Psoas muscle (tissue), 8 donors: Measurements from ENCODE around the gene SERPINF2. TPM values are rescaled to one million over a fixed set of nuclear protein-coding genes. Genes with fewer than 3 reads are reported as not detected.
"Not testable (repeated sequence)": the region's sequence is repeated elsewhere in the genome, so short reads cannot be mapped to it uniquely, and the experiment has no call there.

Experiments used
- ATAC-seq, 4 donors: fragments of 200-7000 bp; cut with Tn5 transposase; one replicate each; pipeline ENCODE4 v1.9.1; 2020; ENCODE audit warnings: moderate library complexity in 3 of 4, mild to moderate bottlenecking in 2 of 4
- DNase-seq, 2 donors: peaks; one replicate each; pipeline ENCODE4 v3.0.0-alpha.2; 2020
- H3K27ac ChIP-seq: fragments of 200-600 bp; one replicate; pipeline ENCODE4 v1.8.0; 2022
- H3K27me3 ChIP-seq, 3 donors: fragments of 200-600 bp in 1 of 3; one replicate each; pipeline versions ENCODE4 v1.6.1 to v1.8.0; 2013 to 2022; ENCODE audit warnings: low read length in 2 of 3, mild to moderate bottlenecking in 2 of 3, moderate library complexity in 1 of 3; ENCODE audit not compliant: insufficient read depth in 3 of 3
- H3K36me3 ChIP-seq, 2 donors: fragments of 200-600 bp in 1 of 2; one replicate each; pipeline versions ENCODE4 v1.6.1 to v1.8.0; 2013 to 2022; ENCODE audit warnings: low read depth in 1 of 2, mild to moderate bottlenecking in 1 of 2, moderate library complexity in 1 of 2; ENCODE audit not compliant: insufficient read depth in 1 of 2
- H3K4me1 ChIP-seq: fragments of 200-600 bp; one replicate; pipeline ENCODE4 v1.8.0; 2022
- H3K4me3 ChIP-seq: fragments of 200-600 bp; one replicate; pipeline ENCODE4 v1.8.0; 2022; ENCODE audit warnings: mild to moderate bottlenecking
- H3K9me3 ChIP-seq: fragments of 200-600 bp; one replicate; pipeline ENCODE4 v1.8.0; 2022
- CTCF ChIP-seq: fragments of 200-600 bp; IDR thresholded peaks from one replicate; pipeline ENCODE4 v1.8.0; 2022; ENCODE audit warnings: antibody characterized with exemption
- WGBS, 3 donors: extraction: QIAGEN DNeasy Blood & Tissue Kit; methylation state at CpG; one replicate each; pipeline versions ENCODE4 v1.1.6 to v1.1.7; 2013; 5-methylcytosine and 5-hydroxymethylcytosine counted together
- intact Hi-C, 2 donors: fragments of 100-400 bp; cut with DNase I; formaldehyde crosslinking; loops; one replicate each; pipeline versions ENCODE4 v1.11.0 to v1.14.2; 2022
- polyA plus RNA-seq, 3 donors: library from polyadenylated mRNA; stranded (reverse); fragments of 200-250 nt; gene quantifications; one replicate each; pipeline ENCODE4 v1.2.3, GENCODE V29; 2013
- total RNA-seq, 4 donors: library from RNA; stranded (reverse); fragmentation: NEBNext Ultra II Directional in 2 of 4; extraction: Animal tissue kit (Norgen Biotek cat#: 25700) in 2 of 4; gene quantifications; one replicate each; pipeline versions ENCODE4 v1.2.1 to v1.2.4, GENCODE V29; 2021 to 2023
- donor health status: healthy with polysubstance abuse.
- donor health status: DM: no; HTN: no; CAD: no; lungs with moderate emphysema.
- donor health status: Bipolar disorder and iron deficiency.
- donor health status: healthy.
- donor health status: DM: yes; HTN: yes; CAD: no.
- donor health status: DM: no; HTN: no; CAD: no.
- donor health status: DM: no; HTN: no; CAD: no.
- donor health status: DM: yes; HTN: yes; CAD: no.

Gene SERPINF2
- total and polyA plus RNA-seq, 7 donors: 0.74 to 4.0 (median 3.6) TPM

GRCh38 chr17:1762901-1763898 lies 20.5 kb downstream of the SERPINF2 start:
- 14 to 31% (median 20%) methylated on average over 22 of the region's 22 CpGs for WGBS, 3 donors
- Histone ChIP-seq H3K4me3 (peak overlapping the region; percentile 71), H3K9me3 (no peaks in the 10 kb centered on the region), H3K27ac (peak overlapping the region; percentile 92), H3K27me3 (no peaks in the 10 kb centered on the region), H3K4me1 (peaks cover 49% of the 10 kb centered on the region), H3K36me3 (peaks cover 0 to 13% of the 10 kb centered on the region in 2 donors)
- intact Hi-C loops: loop anchor here (2.0 to 5.0 kb wide), 3 partner anchors 32 to 42 kb away; no protein-coding TSS in a partner anchor
- TF ChIP-seq CTCF: no peak
- peak; percentile 61 to 68 (median 66) for ATAC-seq
- peak; percentile 76 to 84 for DNase-seq

- Histone ChIP-seq H3K4me3 (peak overlapping the region; percentile 71), H3K36me3 (peaks cover 0 to 24% of the 10 kb centered on the region in 2 donors), H3K27ac (peak overlapping the region; percentile 92), H3K27me3 (no peaks in the 10 kb centered on the region), H3K9me3 (no peaks in the 10 kb centered on the region), H3K4me1 (peaks cover 51% of the 10 kb centered on the region)
- intact Hi-C loops: loop anchor here in 1 of 2 donors (5.0 kb wide), 1 partner anchor 37 kb away; no protein-coding TSS in a partner anchor
- peak; percentile 77 to 89 for DNase-seq
- 0 to 6% (median 3%) methylated on average over 11 of the region's 11 CpGs for WGBS, 3 donors
- TF ChIP-seq CTCF: no peak
- ATAC-seq: peak; percentile 19 to 42 (median 32)
Measured at GRCh38 chr17:1764284-1764683, 21.6 kb downstream of the SERPINF2 start.

- not testable (repeated sequence) for H3K27me3 ChIP-seq, DNase-seq, ATAC-seq, H3K9me3 ChIP-seq
- H3K27ac ChIP-seq: peak overlapping the region; percentile 92
- H3K36me3 ChIP-seq: peaks cover 0 to 28% of the 10 kb centered on the region in 2 donors
- intact Hi-C loops: loop anchor here in 1 of 2 donors (5.0 kb wide), 1 partner anchor 37 kb away; no protein-coding TSS in a partner anchor
- peaks cover 49% of the 10 kb centered on the region for H3K4me1 ChIP-seq
- peak overlapping the region; percentile 71 for H3K4me3 ChIP-seq
- WGBS, 3 donors: 70 to 79% (median 72%) methylated on average over 5 to 7 of the region's 7 CpGs
Measured at GRCh38 chr17:1764705-1765104, 22.0 kb downstream of the SERPINF2 start.

GRCh38 chr17:1765576-1765975 lies 22.9 kb downstream of the SERPINF2 start:
- DNase-seq: no peak
- intact Hi-C loops: no loop called here
- TF ChIP-seq CTCF: no peak
- H3K4me3 ChIP-seq: peak overlapping the region; percentile 28
- H3K27me3 ChIP-seq: no peaks in the 10 kb centered on the region
- peak overlapping the region; percentile 92 for H3K27ac ChIP-seq
- ATAC-seq: no peak
- H3K9me3 ChIP-seq: no peaks in the 10 kb centered on the region
- peaks cover 51% of the 10 kb centered on the region for H3K4me1 ChIP-seq
- H3K36me3 ChIP-seq: peaks cover 0 to 36% of the 10 kb centered on the region in 2 donors
- 56 to 86% (median 61%) methylated on average over 3 of the region's 3 CpGs for WGBS, 3 donors
